Lung microvascular endothelial cell (primary cell): ENCODE measurements around the gene WDR88. TPM values are rescaled to one million over a fixed set of nuclear protein-coding genes. Genes with fewer than 3 reads are reported as not detected.
"Not testable (repeated sequence)": the region's sequence is repeated elsewhere in the genome, so short reads cannot be mapped to it uniquely, and the experiment has no call there.

Experiments used
- DNase-seq, 2 donors: peaks; one replicate each; pipeline versions ENCODE4 v3.0.0 to v3.0.0-alpha.2; 2010; ENCODE audit warnings: low read depth in 2 of 2
- total RNA-seq: library from RNA; depleted of rRNA; stranded (reverse); fragments of >200 nt; gene quantifications from 2 replicates; pipeline ENCODE4 v1.2.1, GENCODE V29; 2014

WDR88 gene
- total RNA-seq, 1 donor from 2014 or later: not detected

DNA sequence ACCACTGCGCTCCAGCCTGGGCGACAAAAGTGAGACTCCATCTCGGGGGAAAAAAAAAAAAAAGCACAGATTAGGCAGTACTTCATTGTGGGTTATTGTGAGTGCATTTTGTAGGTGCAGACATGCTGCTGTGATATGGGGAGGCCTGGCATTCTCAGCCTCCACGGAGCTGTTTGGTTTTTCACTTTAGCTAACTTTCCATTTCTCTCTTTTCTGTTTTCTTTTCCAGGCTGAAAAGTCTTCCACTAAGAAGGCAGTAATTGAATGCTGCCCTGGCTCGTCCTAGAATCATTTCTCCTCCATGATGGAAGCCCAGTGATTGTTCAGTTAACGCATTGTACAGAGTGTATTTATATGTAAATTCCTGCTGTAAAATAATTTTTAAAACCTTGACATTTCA, 2.0 kb upstream of the WDR88 start:
- no peak for DNase-seq

GRCh38 chr19:33130433-33130832, 1.5 kb upstream of the WDR88 start:
- DNase-seq: no peak

GRCh38 chr19:33132425-33132824, 511 bp downstream of the WDR88 start:
- no peak for DNase-seq

DNA sequence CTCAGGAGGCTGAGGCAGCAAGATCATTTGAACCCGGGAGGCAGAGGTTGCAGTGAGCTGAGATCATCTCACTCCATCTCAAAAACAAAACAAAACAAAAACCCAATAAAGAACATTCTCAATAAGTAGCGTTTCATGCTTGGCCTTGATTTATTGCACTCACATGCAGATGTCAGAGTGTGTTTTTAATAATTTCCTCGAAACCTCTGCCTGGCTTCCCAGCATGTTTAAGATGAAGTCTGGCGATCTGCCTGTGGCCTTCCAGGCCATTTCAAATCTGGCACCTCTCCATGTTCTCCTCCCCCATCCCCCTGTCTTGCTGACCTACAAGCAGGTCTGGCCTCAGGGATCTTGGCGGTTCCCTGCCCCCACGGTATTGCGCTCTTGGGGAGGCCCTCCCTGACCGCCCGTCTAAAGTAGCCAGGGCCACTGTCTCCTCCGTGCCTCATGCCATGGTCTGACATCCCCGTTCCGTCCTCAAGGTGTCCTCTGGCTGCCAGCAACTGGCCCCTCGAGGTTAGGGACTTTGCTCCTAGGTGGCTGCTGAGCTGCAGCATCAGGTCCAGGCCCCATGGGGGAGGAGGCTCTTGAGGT, 1.6 kb downstream of the WDR88 start:
- DNase-seq: no peak

GRCh38 chr19:33134571-33135041, 2.7 kb downstream of the WDR88 start:
- no peak for DNase-seq

DNA sequence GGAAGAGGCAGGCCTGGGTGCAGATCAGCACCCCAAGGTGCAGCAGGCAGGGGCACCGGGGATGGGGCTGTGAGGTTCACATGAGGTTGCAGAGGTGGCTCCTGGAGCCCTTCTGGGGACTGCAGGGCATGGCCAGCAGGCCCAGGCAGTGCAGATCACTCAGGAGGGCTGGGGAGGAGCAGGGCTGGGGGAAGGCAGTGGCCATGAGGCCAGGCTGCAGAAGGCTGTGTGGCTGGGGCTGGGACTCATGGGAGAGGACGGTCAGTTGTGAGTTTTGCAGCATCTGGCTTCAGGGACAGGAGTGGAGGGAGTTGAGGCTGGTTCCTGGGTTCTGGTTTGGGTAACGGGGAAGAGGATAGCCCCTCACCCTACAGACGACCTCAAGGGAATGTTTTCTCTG, 7.3 kb downstream of the WDR88 start:
- no peak for DNase-seq

DNA sequence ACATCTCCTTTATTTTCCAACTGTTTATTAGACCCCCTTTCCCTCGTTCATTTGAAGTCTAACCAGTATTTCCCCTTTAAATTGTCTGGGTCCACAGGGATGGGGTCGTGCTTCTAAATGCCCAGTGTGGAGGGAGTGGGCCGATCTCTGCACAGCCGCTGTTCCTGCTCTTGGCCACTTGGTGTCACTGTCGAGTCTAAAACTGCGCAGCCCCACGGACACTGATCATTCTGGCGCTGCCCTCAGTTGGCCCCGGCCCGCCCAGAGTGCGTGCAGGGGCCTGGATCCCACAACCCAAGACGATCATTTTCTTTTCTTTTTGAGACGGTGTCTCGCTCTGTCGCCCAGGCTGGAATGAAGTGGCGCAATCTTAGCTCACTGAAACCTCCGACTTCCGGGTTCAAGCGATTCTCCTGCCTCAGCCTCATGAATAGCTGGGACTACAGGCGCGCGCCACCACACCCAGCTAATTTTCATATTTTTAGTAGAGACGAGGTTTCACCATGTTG, 12.0 kb downstream of the WDR88 start:
- peak; percentile 50 to 77 for DNase-seq

DNA sequence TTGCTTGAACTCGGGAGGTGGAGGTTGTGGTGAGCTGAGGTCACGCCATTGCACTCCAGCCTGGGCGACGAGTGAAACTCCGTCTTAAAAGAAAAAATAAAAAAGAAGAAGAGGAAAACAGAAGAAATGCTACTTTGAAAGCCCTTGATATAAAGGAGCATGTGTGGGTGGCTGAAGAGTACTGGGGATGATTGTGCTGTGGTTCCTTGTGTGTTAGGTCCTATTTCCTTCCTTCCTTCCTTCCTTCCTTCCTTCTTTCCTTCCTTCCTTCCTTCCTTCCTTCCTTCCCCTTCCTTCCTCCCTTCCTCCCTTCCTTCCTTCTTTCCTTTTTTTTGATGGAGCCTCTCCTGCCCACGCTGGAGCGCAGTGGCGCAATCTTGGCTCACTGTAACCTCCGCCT, 14.3 kb downstream of the WDR88 start:
- no peak for DNase-seq

DNA sequence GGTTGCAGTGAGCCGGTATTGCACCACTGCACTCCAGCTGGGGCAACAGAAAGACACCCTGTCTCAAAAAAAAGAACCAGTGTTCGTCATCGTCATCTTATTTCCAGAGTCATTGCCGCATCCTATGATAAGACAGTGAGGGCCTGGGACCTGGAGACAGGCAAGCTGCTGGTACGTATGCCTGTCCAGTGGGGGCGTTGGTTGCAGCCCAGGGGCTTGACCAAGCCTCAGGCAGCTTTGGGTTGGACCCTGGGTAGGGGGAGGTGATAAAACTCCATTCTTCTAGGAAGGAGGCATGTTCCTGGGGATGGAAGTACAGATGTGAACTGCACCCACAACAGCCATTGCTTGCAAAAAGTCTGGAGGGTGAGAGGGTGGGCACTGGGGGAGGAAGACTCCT, 15.6 kb downstream of the WDR88 start:
- no peak for DNase-seq

DNA sequence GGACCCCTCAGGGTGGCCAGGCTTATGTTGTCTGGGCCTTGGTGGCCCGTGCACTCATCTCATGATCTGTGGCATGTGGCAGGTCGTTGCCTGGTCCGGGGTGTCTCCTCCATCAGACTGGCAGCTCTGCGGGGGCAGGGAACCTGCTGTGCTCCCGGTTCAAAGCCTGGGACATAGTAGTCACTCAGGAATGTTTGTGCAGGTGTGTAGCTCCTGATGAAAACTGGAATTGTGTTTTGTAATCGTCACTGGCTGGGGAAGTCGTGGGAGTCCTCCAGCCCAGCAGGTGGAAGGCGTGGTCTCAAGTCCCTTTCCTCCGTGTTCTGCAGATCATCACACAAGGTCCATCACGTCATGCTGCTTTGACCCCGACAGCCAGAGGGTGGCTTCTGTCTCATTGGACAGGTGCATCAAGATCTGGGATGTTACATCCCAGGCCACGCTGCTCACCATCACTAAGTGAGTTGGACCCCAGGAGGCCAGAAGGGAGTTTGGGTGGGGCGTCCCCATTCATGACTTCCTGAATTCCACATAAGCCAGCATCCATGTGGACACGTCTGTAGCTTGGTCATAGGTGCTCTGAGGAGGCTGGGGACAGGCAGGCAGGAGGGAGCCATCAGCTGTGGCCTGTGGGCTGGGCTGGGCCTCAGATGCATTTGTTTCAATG, 19.1 kb downstream of the WDR88 start:
- DNase-seq: no peak

DNA sequence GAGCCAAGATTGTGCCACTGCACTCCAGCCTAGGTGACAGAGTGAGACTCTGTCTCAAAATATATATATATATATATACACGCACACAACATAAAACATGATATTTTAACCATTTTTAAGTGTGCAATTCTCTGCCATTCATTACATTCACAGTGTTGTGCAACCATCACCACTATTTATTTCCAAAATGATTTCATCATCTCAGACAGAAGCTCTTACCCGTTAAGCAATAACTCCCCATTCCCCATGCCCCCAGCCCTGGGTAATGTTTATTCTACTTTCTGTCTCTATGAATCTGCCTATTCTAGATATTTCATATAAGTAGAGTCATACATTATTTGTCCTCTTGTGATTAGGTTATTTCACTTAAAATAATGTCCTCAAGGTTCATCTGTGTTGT, 20.3 kb downstream of the WDR88 start:
- DNase-seq: no peak

- DNase-seq: not testable (repeated sequence)
Measured at GRCh38 chr19:33152625-33153024, 20.7 kb downstream of the WDR88 start.

GRCh38 chr19:33154313-33154712, 22.4 kb downstream of the WDR88 start:
- not testable (repeated sequence) for DNase-seq

DNA sequence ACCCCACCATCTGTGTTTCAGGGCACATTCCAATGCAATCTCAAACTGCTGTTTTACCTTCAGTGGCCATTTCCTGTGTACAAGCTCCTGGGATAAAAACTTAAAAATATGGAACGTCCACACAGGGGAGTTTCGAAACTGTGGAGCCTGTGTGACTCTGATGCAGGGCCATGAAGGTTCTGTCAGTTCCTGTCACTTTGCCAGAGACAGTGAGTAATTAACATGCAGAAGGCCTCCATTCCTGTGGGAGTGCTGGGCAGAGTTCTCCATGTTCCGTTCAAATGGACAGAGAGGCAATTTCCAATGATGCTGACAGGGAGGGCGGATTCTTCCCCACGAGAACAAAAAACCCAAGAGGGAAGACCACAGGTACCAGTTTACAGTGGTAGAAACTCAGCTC, 24.4 kb downstream of the WDR88 start:
- no peak for DNase-seq

GRCh38 chr19:33157906-33158305, 26.0 kb downstream of the WDR88 start:
- no peak for DNase-seq

GRCh38 chr19:33158365-33158764, 26.5 kb downstream of the WDR88 start:
- no peak for DNase-seq

DNA sequence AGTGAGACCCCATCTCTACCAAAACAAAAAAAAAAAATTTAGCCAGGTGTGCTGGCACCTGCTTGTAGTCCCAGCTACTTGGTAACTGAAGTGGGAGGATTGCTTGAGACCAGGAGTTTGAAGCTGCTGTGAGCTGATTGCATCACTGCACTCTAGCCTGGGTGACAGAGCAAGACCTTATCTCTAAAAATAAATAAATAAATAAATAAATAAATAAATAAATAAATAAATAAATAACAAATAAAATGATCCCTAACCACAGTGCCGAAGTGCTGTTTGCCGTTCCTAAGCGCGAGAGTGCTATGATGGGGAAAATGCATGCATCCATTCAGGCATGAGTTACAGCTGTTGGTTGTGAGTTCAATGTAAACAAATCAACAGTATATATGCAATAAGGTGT, 27.2 kb downstream of the WDR88 start:
- DNase-seq: no peak

GRCh38 chr19:33159893-33160292, 28.0 kb downstream of the WDR88 start:
- no peak for DNase-seq

GRCh38 chr19:33161201-33161600, 29.3 kb downstream of the WDR88 start:
- DNase-seq: no peak

- DNase-seq: no peak
Measured at GRCh38 chr19:33163481-33163880, 31.6 kb downstream of the WDR88 start.

- DNase-seq: not testable (repeated sequence)
Measured at GRCh38 chr19:33166037-33166436, 34.1 kb downstream of the WDR88 start.

DNA sequence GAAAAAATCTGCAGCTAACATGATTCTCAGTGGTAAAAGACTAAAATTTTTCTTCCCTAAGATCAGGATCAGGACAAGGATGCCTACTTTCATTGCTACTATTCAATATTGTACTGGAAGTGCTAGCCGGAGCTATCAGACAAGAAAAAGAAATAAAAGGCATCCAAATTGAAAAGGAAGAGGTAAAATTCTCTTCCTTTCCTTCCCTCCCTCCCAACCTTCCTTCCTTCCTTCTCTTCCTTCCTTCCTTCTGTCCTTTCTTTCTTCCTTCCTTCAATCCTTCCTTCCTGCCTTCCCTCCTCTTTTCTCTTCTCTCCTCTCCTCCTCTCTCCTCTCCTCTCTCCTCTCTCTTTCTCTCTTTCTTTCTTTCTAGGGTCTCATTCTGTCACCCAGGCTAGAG, 35.5 kb downstream of the WDR88 start:
- no peak for DNase-seq

GRCh38 chr19:33168528-33168927, 36.6 kb downstream of the WDR88 start:
- DNase-seq: no peak
